Liver (tissue), 9 donors: Measurements from ENCODE around the gene TMEM31. TPM values are rescaled to one million over a fixed set of nuclear protein-coding genes. Genes with fewer than 3 reads are reported as not detected.

Experiments
- DNase-seq: peaks from one replicate; pipeline ENCODE4 v3.0.0-alpha.2; 2017; ENCODE audit warnings: low spot score
- H3K27ac ChIP-seq, 2 donors: one replicate each; pipeline ENCODE4 v1.7.0; 2013; ENCODE audit warnings: inconsistent platforms in 2 of 2, low read length in 2 of 2, control low read depth in 1 of 2, low read depth in 1 of 2, mild to moderate bottlenecking in 1 of 2
- H3K27me3 ChIP-seq, 4 donors: one replicate each; pipeline versions ENCODE4 v1.6.1 to v1.7.0; 2013; ENCODE audit warnings: low read length in 3 of 4, inconsistent platforms in 1 of 4, mild to moderate bottlenecking in 1 of 4, moderate library complexity in 1 of 4; ENCODE audit not compliant: control insufficient read depth in 4 of 4, insufficient read depth in 4 of 4
- H3K36me3 ChIP-seq, 4 donors: one replicate each; pipeline versions ENCODE4 v1.6.1 to v1.7.0; 2013; ENCODE audit warnings: low read length in 3 of 4, mild to moderate bottlenecking in 3 of 4, low read depth in 1 of 4, moderate library complexity in 1 of 4; ENCODE audit not compliant: control insufficient read depth in 4 of 4, insufficient read depth in 3 of 4
- H3K4me1 ChIP-seq, 4 donors: one replicate each; pipeline versions ENCODE4 v1.6.1 to v1.7.0; 2013; ENCODE audit warnings: low read length in 3 of 4, mild to moderate bottlenecking in 3 of 4, moderate library complexity in 1 of 4; ENCODE audit not compliant: control insufficient read depth in 4 of 4, insufficient read depth in 4 of 4
- H3K4me3 ChIP-seq, 3 donors: one replicate each; pipeline versions ENCODE4 v1.6.1 to v1.7.0; 2013; ENCODE audit warnings: low read length in 3 of 3, control low read depth in 1 of 3, low read depth in 1 of 3, mild to moderate bottlenecking in 1 of 3
- H3K9ac ChIP-seq, 2 donors: one replicate each; pipeline ENCODE4 v1.7.0; 2013; ENCODE audit warnings: low read length in 2 of 2, mild to moderate bottlenecking in 2 of 2, moderate library complexity in 2 of 2, control low read depth in 1 of 2, low read depth in 1 of 2
- H3K9me3 ChIP-seq, 4 donors: one replicate each; pipeline versions ENCODE4 v1.6.1 to v1.7.0; 2013; ENCODE audit warnings: low read length in 3 of 4; ENCODE audit not compliant: control insufficient read depth in 4 of 4
- ATF3 ChIP-seq: IDR thresholded peaks from 2 replicates; pipeline ENCODE4 v1.6.1; 2016; ENCODE audit warnings: antibody characterized with exemption
- CTCF ChIP-seq: fragments of 150-350 bp; IDR thresholded peaks from 2 replicates; pipeline ENCODE4 v1.5.1; 2017; ENCODE audit warnings: improper control_type of control experiment, low read depth, low read length; ENCODE audit not compliant: missing input control
- EGR1 ChIP-seq, 2 donors: IDR thresholded peaks; 2 replicates each; pipeline ENCODE4 v1.6.1; 2016 to 2018; ENCODE audit warnings: antibody characterized with exemption in 2 of 2, low read depth in 2 of 2
- FOXA1 ChIP-seq: IDR thresholded peaks from 2 replicates; pipeline ENCODE4 v1.6.1; 2016; ENCODE audit warnings: antibody characterized with exemption
- HNF4A ChIP-seq, 2 donors: conservative IDR thresholded peaks; 2 replicates each; pipeline ENCODE4 v1.6.1; 2016; ENCODE audit warnings: antibody characterized with exemption in 2 of 2, mild to moderate bottlenecking in 2 of 2
- HNF4G ChIP-seq: IDR thresholded peaks from 2 replicates; pipeline ENCODE4 v1.6.1; 2016; ENCODE audit warnings: antibody characterized with exemption
- JUND ChIP-seq, 2 donors: IDR thresholded peaks; 2 replicates each; pipeline ENCODE4 v1.6.1; 2016; ENCODE audit warnings: antibody characterized with exemption in 2 of 2
- MAX ChIP-seq: IDR thresholded peaks from 2 replicates; pipeline ENCODE4 v1.6.1; 2016; ENCODE audit warnings: antibody characterized with exemption
- NR2F2 ChIP-seq: IDR thresholded peaks from 2 replicates; pipeline ENCODE4 v1.6.1; 2016; ENCODE audit warnings: antibody characterized with exemption
- RAD21 ChIP-seq, 2 donors: IDR thresholded peaks; 2 replicates each; pipeline ENCODE4 v1.6.1; 2016; ENCODE audit warnings: antibody characterized with exemption in 2 of 2, mild to moderate bottlenecking in 2 of 2
- REST ChIP-seq: IDR thresholded peaks from 2 replicates; pipeline ENCODE4 v1.6.1; 2016; ENCODE audit warnings: antibody characterized with exemption, mild to moderate bottlenecking
- RXRA ChIP-seq, 2 donors: IDR thresholded peaks; 2 replicates each; pipeline ENCODE4 v1.6.1; 2017 to 2018; ENCODE audit warnings: antibody characterized with exemption in 2 of 2, mild to moderate bottlenecking in 1 of 2
- SP1 ChIP-seq: IDR thresholded peaks from 2 replicates; pipeline ENCODE4 v1.6.1; 2018; ENCODE audit warnings: antibody characterized with exemption, mild to moderate bottlenecking
- TAF1 ChIP-seq: conservative IDR thresholded peaks from 2 replicates; pipeline ENCODE4 v1.6.1; 2016; ENCODE audit warnings: antibody characterized with exemption, mild to moderate bottlenecking
- YY1 ChIP-seq: IDR thresholded peaks from 2 replicates; pipeline ENCODE4 v1.6.1; 2016; ENCODE audit warnings: antibody characterized with exemption, mild to moderate bottlenecking
- ZBTB33 ChIP-seq: IDR thresholded peaks from 2 replicates; pipeline ENCODE4 v1.6.1; 2016; ENCODE audit warnings: antibody characterized with exemption
- WGBS: extraction: QIAGEN DNeasy Blood & Tissue Kit; methylation state at CpG from one replicate; pipeline ENCODE4 v1.1.7; 2013; 5-methylcytosine and 5-hydroxymethylcytosine counted together
- polyA plus RNA-seq, 2 donors: library from polyadenylated mRNA; stranded (reverse) in 1 of 2; unstranded in 1 of 2; fragments of 200-250 nt in 1 of 2; fragments of >200 nt in 1 of 2; fragmentation: Nextera tagmentation in 1 of 2; extraction: Ambion mirVana in 1 of 2; gene quantifications; one replicate each; pipeline versions ENCODE4 v1.2.1 to v1.2.3, GENCODE V29; 2013 to 2015
- total RNA-seq, 2 donors: library from RNA; depleted of rRNA; stranded (reverse); fragments of >200 nt; gene quantifications; one replicate each; pipeline ENCODE4 v1.2.3, GENCODE V29; 2014
- donor health status: healthy.
- donor health status: healthy.
- donor health status: healthy.
- donor health status: healthy.
- donor health status: healthy.

Gene TMEM31
- total and polyA plus RNA-seq, 4 donors, result not detected

- WGBS, result 48% methylated on average over 8 of the region's 8 CpGs
- H3K4me3 ChIP-seq, result no peak overlapping the region
- no peaks in the 10 kb centered on the region for H3K4me1 ChIP-seq
- H3K9ac ChIP-seq, result no peak overlapping the region
- peaks cover 0 to 3% (median 0%) of the 10 kb centered on the region in 4 donors for H3K27me3 ChIP-seq
- no peak for TF ChIP-seq HNF4A (conservative IDR thresholded peaks at IDR 0.05)
- TF ChIP-seq FOXA1, result no peak
- TF ChIP-seq YY1, result no peak
- no peak for TF ChIP-seq ATF3
- TF ChIP-seq RAD21 (IDR thresholded peaks at IDR 0.05), result no peak
- no peak for TF ChIP-seq MAX
- TF ChIP-seq JUND (IDR thresholded peaks at IDR 0.05), result no peak
- no peak for TF ChIP-seq TAF1
- no peak for TF ChIP-seq ZBTB33
- TF ChIP-seq EGR1 (IDR thresholded peaks at IDR 0.05; ENCODE audit: low read depth in 2 of 2), result no peak
- TF ChIP-seq CTCF, result no peak
- no peak for TF ChIP-seq SP1
- no peak for TF ChIP-seq NR2F2
- TF ChIP-seq REST, result no peak
- H3K36me3 ChIP-seq, result no peaks in the 10 kb centered on the region
- H3K27ac ChIP-seq, result no peak overlapping the region
- no peaks in the 10 kb centered on the region for H3K9me3 ChIP-seq
- no peak for DNase-seq
Measured at GRCh38 chrX:103730796-103731493, 20.2 kb downstream of the TMEM31 start.

GRCh38 chrX:103733017-103733416 lies 22.3 kb downstream of the TMEM31 start:
- H3K9me3 ChIP-seq, result no peaks in the 10 kb centered on the region
- TF ChIP-seq NR2F2 (no peak), MAX (no peak), TAF1 (no peak), ATF3 (no peak), RXRA (IDR thresholded peaks at IDR 0.05) (no peak), REST (no peak), EGR1 (IDR thresholded peaks at IDR 0.05; ENCODE audit: low read depth in 2 of 2) (no peak), FOXA1 (no peak), HNF4G (no peak), JUND (IDR thresholded peaks at IDR 0.05) (no peak), SP1 (no peak)
- H3K27me3 ChIP-seq, result peaks cover 0 to 3% (median 0%) of the 10 kb centered on the region in 4 donors
- WGBS, result 76% methylated on average over 1 of the region's 1 CpG
- no peaks in the 10 kb centered on the region for H3K36me3 ChIP-seq
- H3K9ac ChIP-seq, result no peak overlapping the region
- no peak for DNase-seq
- H3K4me3 ChIP-seq, result no peak overlapping the region
- H3K27ac ChIP-seq, result no peak overlapping the region
- no peaks in the 10 kb centered on the region for H3K4me1 ChIP-seq
